CD4-positive, alpha-beta T cell treated with Interleukin-4 for 1 hour (primary cell): ENCODE measurements around the gene PLLP.
A peak's percentile ranks its signal among the peaks of the same experiment; 100 is the strongest.
"Not testable (repeated sequence)": the region's sequence is repeated elsewhere in the genome, so short reads cannot be mapped to it uniquely, and the experiment has no call there.

Experiments
- DNase-seq, 2 donors: peaks; one replicate each; pipeline ENCODE4 v3.0.0-alpha.2; 2020 to 2022

PLLP gene

DNA sequence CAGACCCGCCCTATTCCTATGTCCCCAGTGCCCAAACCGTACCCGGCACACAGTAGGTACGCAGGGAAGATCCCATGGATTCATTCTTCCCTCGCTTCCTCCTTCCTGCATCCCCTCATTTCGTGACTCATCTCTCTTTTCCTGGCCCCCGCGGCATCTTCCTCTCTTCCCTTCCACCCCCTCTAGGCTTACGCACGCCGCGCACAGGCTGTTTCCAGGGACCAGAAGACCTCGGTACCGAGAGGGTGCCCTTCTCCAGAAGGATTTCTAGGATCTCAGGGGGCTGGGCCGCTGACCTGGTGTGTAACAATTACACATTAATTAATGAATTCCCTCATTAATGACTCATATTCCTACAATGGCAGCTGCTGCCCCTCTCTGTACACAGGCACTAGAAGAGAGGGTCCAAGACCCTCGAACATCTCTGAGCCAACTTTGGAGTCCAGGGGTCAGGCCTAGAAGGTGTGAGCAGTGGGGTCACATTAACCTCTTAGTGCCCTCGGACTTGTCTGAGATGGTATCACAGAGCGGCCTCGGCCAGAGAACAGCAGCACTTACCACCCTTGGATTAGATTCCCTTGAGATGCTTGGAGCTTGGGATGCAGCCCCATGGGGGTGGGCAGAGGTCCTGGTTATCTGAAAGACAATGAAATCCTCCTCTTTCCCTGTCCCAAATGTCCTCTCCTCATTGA is 16.8 kb upstream of the PLLP start:
- DNase-seq: no peak

- DNase-seq: peak; percentile 100
Measured at GRCh38 chr16:57300387-57301125, 16.1 kb upstream of the PLLP start.

GRCh38 chr16:57299719-57300386 is 15.4 kb upstream of the PLLP start:
- DNase-seq: peak; percentile 92 to 93

DNA sequence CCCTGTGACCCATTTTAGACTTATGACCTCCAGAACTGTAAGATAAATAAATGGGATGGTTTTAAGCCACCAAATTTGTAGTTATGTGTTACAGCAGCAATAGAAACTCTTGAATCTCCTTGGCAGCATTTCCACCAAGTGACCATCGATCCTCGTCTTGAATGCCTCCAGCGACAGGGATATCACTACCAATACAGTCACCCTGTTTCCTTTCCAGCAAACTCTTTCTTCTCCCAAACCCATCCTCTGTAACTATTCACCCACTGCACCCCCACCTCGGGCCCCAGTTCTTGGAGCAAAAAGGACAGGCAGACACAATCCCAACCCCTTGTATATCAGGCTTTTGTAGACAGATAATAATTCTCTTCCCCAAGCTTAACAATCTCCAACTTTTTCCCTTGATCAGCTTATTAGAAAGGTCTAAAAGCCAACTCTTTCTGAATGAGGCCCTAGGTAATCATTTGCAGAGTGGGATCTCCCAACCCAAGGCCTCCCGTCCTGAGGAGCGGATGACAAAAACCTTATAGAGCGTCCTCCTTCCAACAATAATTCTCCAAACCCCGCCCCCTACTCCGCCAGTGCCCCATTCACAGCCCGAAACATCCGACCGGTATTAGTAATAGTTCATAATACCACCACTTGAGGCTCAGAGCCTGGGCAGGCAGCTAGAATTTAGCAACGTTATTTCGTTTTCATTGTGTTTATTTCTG is 14.7 kb upstream of the PLLP start:
- no peak for DNase-seq

- peak; percentile 69 to 76 for DNase-seq
Measured at GRCh38 chr16:57297856-57298255, 13.4 kb upstream of the PLLP start.

DNA sequence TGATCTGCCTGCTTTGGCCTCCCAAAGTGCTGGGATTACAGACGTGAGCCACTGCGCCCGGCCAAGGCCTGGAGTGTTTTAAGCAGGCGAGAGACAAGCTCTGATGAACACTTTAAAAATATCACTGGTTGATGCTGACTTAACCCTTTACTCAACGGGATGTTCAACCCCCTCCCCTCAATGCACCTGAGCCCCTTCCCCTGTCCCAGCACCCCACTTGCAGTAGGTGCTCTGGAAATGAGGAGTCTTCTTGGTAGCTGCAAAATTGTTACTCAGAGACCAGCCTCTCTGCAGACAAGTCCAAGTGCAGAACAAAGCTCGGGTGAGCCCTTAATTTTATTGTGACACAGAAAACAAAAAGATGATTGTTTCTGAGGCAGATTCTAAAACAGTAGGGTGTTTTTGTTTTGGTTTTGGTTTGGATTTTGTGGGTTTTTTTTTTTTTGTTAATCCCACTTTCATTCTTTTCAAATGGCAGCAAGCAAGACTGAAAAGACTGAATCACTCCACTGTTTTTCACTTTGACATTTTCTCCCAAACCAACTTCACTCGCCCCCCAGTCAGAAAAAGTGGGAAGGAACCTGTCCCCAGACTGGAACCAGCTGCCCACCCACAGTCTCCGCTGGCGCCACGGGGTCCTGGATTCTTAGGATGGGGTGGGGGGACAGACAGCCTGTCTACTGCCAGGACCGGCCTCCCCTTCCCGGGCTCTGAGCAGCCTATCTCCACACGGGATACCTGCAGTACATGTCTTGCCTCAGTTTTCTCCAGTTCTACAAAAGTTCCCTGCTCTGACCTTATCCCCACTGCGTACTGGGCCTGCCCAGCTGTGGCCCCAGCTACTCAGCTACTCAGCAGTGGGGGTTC is 5.2 kb upstream of the PLLP start:
- DNase-seq: no peak

- DNase-seq: no peak
Measured at GRCh38 chr16:57285379-57285778, 907 bp upstream of the PLLP start.

- no peak for DNase-seq
Measured at GRCh38 chr16:57284952-57285363, 486 bp upstream of the PLLP start.

- DNase-seq: no peak
Measured at GRCh38 chr16:57283959-57284208, 588 bp downstream of the PLLP start.

- DNase-seq: no peak
Measured at GRCh38 chr16:57283214-57283958, 1.1 kb downstream of the PLLP start.

DNA sequence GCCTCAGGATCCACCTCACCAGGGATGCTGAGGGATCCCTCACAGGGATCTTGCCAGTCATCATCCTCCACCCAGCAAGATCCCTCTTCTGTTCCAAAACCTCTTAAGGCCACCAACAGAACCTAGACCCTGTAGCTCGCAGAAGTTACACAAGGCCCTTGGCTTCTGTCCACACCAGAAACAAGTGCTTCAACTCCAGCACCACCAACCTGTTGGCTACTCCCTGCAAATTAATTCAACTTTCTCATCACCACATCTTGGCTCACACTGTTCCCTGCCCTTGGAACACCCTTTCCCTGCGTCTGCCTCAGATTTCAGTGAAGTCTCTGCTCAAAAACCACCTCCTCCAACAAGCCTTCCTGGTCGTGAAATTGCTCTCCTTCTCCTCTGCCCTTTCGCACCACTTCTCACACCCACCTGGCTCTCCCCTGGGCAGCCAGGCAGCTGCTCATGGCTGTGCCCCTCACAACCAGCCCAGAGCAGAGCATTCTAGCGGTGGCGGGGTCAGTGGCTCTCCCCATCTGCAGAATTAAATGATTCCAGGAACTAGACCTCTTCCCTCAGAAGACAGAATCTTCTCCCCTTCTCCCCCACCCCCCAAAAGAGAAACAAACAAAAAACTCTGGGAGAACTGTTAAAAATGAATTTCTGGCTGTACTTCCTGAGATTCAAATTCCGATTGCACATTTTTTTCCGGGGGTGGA is 1.8 kb downstream of the PLLP start:
- DNase-seq: no peak

DNA sequence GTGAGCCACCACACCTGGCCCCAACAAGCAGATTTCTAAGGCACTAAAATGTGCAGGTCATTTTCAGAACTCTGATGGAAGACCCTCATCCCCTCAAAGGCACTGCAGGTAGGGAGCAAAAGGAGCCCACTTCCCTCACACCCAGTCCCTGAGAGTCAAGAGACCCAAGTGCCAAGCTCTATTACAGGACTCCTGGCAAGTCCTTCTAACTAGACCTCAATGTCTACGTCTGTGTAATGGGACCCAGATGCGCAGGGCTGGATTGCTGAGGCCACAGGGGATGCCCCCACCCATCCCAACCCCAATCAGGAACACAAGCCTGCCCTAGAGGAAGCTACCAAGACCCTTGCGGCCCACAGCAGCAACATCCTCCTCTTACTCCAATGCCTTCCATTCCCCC is 2.7 kb downstream of the PLLP start:
- no peak for DNase-seq

GRCh38 chr16:57279780-57280638 is 4.5 kb downstream of the PLLP start:
- no peak for DNase-seq

DNA sequence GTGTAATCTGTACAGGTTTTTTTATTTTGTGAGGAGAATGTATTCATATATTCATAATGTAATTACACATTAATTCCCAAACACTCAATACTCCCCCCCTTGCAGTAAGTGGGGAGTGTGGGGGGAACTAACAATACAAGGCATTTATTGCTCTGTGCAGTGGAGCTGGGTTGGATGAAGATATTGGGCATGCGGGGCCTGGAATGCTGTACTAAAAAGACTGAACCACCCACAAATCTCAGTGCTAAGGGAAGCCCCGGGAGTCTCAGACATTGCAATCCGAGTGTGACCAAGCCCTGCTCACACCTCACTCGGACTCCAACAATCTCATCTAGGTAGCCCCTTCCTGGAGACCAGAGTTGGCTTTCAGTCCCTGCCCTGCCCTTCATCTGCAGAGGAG is 6.0 kb downstream of the PLLP start:
- DNase-seq: no peak

GRCh38 chr16:57277586-57277985 is 6.9 kb downstream of the PLLP start:
- peak; percentile 70 to 78 for DNase-seq

GRCh38 chr16:57276596-57276995 is 7.9 kb downstream of the PLLP start:
- DNase-seq: no peak

GRCh38 chr16:57275946-57276345 is 8.5 kb downstream of the PLLP start:
- DNase-seq: not testable (repeated sequence)

DNA sequence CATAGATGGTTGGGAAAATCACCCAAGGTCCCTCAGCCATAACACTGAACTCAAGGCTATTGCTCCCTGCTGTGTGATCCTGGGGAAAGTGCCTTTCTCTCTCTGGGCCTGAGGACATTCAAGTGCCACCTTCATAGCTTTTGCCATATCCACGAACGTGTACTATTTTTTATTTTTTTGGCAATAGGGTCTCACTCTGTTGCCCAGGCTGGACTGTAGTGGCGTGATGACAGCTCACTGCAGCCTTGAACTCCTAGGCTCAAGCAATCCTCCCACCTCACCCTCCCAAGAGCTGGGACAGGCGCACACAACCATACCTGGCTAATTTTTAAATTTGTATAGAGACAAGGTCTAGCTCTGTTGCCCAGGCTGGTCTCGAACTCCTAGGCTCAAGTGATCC is 10.6 kb downstream of the PLLP start:
- DNase-seq: no peak

- DNase-seq: no peak
Measured at GRCh38 chr16:57273359-57273758, 11.1 kb downstream of the PLLP start.

DNA sequence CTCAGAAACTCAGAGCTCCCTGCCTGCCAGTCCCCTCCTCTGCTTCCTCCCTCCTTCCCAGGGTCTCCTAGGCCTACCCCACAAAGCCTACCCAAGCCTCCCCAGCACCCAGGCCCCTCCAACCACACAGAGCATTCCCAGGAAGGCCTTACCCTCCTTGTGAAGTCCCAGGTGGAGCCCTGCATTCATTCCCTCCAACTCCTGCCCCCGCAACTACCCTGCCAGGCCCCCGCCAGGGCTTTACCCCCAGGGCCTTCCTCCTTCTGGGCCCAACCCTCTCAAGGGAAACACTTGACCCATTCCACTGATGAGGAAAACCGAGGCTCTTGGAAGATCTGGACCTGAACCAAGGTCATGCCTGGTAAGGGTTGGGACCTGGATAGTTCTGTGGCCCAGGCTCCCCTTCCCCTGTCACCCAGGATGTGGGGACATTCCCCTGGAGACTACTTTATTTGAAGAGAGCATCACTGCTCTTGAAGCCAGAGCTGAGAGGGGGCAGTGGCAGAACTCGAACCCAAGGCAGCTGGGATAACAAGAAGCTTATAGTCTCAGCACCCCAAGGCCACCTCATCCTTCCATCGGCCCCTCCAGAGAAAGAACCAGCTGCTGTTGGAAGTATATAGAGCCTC is 12.5 kb downstream of the PLLP start:
- DNase-seq: no peak
